Keratinocyte (primary cell): ENCODE measurements around the gene PIK3CG. TPM values are rescaled to one million over a fixed set of nuclear protein-coding genes. Genes with fewer than 3 reads are reported as not detected.
"Not testable (repeated sequence)": the region's sequence is repeated elsewhere in the genome, so short reads cannot be mapped to it uniquely, and the experiment has no call there.

ENCODE experiments used
- DNase-seq: peaks from one replicate; pipeline ENCODE4 v3.0.0-alpha.2; 2011; ENCODE audit warnings: low read depth, missing footprints, low spot score
- FAIRE-seq: peaks from 2 replicates; lab custom pipeline; 2011; peaks lifted over from hg19 to GRCh38; lab: Jason Lieb, UNC
- H2AFZ ChIP-seq: 2 replicates; pipeline ENCODE4 v1.6.0; 2012; ENCODE audit warnings: low read length, control low read depth, inconsistent platforms; ENCODE audit not compliant: control insufficient read depth
- H3K27ac ChIP-seq: 2 replicates; pipeline ENCODE4 v1.5.1; 2011; ENCODE audit warnings: low read length; ENCODE audit not compliant: control insufficient read depth, insufficient read depth
- H3K27me3 ChIP-seq: 3 replicates; pipeline ENCODE4 v1.6.0; 2011; ENCODE audit warnings: low read length; ENCODE audit not compliant: control insufficient read depth, insufficient read depth; ENCODE audit errors: extremely low read depth
- H3K36me3 ChIP-seq, 2 experiments: 2 replicates in 1 of 2; 3 replicates in 1 of 2; pipeline ENCODE4 v1.5.1; 2011; ENCODE audit warnings: low read length in 2 of 2, mild to moderate bottlenecking in 1 of 2; ENCODE audit not compliant: control insufficient read depth in 2 of 2, insufficient read depth in 2 of 2; ENCODE audit errors: extremely low read depth in 1 of 2
- H3K4me1 ChIP-seq: 3 replicates; pipeline ENCODE4 v1.5.1; 2011; ENCODE audit warnings: low read length; ENCODE audit not compliant: control insufficient read depth, insufficient read depth; ENCODE audit errors: extremely low read depth
- H3K4me2 ChIP-seq: 3 replicates; pipeline ENCODE4 v1.6.0; 2011; ENCODE audit warnings: low read depth, low read length; ENCODE audit not compliant: control insufficient read depth, insufficient read depth; ENCODE audit errors: extremely low read depth
- H3K4me3 ChIP-seq, 3 experiments: fragments of 200-600 bp in 1 of 3; sonication (generic) in 1 of 3; 2 replicates in 2 of 3; 3 replicates in 1 of 3; pipeline ENCODE4 v1.5.1; 2011 to 2016; ENCODE audit warnings: low read length in 3 of 3, mild to moderate bottlenecking in 3 of 3, control low read depth in 2 of 3, inconsistent platforms in 1 of 3, low read depth in 1 of 3, mixed read lengths in 1 of 3, mixed run types in 1 of 3, moderate library complexity in 1 of 3; ENCODE audit not compliant: control insufficient read depth in 2 of 3, insufficient read depth in 2 of 3; ENCODE audit errors: extremely low read depth in 1 of 3
- H3K79me2 ChIP-seq: 2 replicates; pipeline ENCODE4 v1.6.0; 2012; ENCODE audit warnings: low read length; ENCODE audit not compliant: control insufficient read depth, insufficient read depth
- H3K9ac ChIP-seq: 3 replicates; pipeline ENCODE4 v1.6.0; 2011; ENCODE audit warnings: low read length; ENCODE audit not compliant: control insufficient read depth, insufficient read depth; ENCODE audit errors: extremely low read depth
- H3K9me1 ChIP-seq: 3 replicates; pipeline ENCODE4 v1.6.0; 2011; ENCODE audit warnings: low read length; ENCODE audit not compliant: control insufficient read depth, insufficient read depth; ENCODE audit errors: extremely low read depth
- H3K9me3 ChIP-seq: 2 replicates; pipeline ENCODE4 v1.5.1; 2012; ENCODE audit warnings: low read depth, low read length; ENCODE audit not compliant: control insufficient read depth
- H4K20me1 ChIP-seq: 3 replicates; pipeline ENCODE4 v1.6.0; 2011; ENCODE audit warnings: low read length; ENCODE audit not compliant: control insufficient read depth, insufficient read depth; ENCODE audit errors: extremely low read depth
- CTCF ChIP-seq, 3 experiments: IDR thresholded peaks in 1 of 3; conservative IDR thresholded peaks in 1 of 3; optimal IDR thresholded peaks in 1 of 3; 2 replicates in 2 of 3; 3 replicates in 1 of 3; pipeline versions ENCODE3 to v1.5.1; 2011; ENCODE audit warnings: low read length in 3 of 3, mild to moderate bottlenecking in 3 of 3, moderate library complexity in 2 of 3, control low read depth in 1 of 3, inconsistent platforms in 1 of 3; ENCODE audit not compliant: insufficient read depth in 2 of 3; ENCODE audit errors: extremely low read depth in 1 of 3
- EZH2 ChIP-seq: IDR thresholded peaks from one replicate; pipeline ENCODE4 v1.6.1; 2012; ENCODE audit warnings: inconsistent platforms, mild to moderate bottlenecking, low read length, moderate library complexity
- dilution Hi-C: fragments of 300-500 bp; cut with MboI; formaldehyde crosslinking; loops from one replicate; pipeline ENCODE4 v1.7.0; 2020; ENCODE audit warnings: low sequenced_read_pairs; ENCODE audit not compliant: extremely low pct_ligation_motif_present
- polyA plus RNA-seq, 5 experiments: library from polyadenylated mRNA; depleted of rRNA in 3 of 5; stranded (reverse) in 3 of 5; stranded (forward) in 1 of 5; unstranded in 1 of 5; fragments of >200 nt; gene quantifications; 1 replicate in 1 of 5; 2 replicates in 3 of 5; 3 replicates in 1 of 5; pipeline versions ENCODE4 v1.2.1 to v1.2.3, GENCODE V29; 2011 to 2012; ENCODE audit warnings: missing spikeins in 2 of 5, low read depth in 1 of 5, low replicate concordance in 1 of 5

The PIK3CG gene
- polyA plus RNA-seq, 1 donor (not counting 4 experiments of a cell fraction or from before 2014, with no cell fraction given): not detected

GRCh38 chr7:106895246-106895864 is 30.3 kb downstream of the PIK3CG start:
- H3K79me2 ChIP-seq: no peaks in the 10 kb centered on the region
- H3K27me3 ChIP-seq: no peaks in the 10 kb centered on the region
- no peak overlapping the region for H3K27ac ChIP-seq
- H4K20me1 ChIP-seq: no peaks in the 10 kb centered on the region
- no peak for TF ChIP-seq CTCF (optimal IDR thresholded peaks at IDR 0.05 in 1 of 3, IDR thresholded peaks at IDR 0.05 in 1 of 3, conservative IDR thresholded peaks at IDR 0.05 in 1 of 3; ENCODE audit: extremely low read depth in 1 of 3, insufficient read depth in 2 of 3, low read length in 3 of 3)
- no peak for TF ChIP-seq EZH2
- dilution Hi-C loops: no loop called here
- no peak overlapping the region for H3K4me2 ChIP-seq
- no peak overlapping the region for H3K4me3 ChIP-seq
- H3K4me1 ChIP-seq: no peaks in the 10 kb centered on the region
- no peaks in the 10 kb centered on the region for H3K36me3 ChIP-seq
- no peak for FAIRE-seq
- H3K9me3 ChIP-seq: no peaks in the 10 kb centered on the region
- no peak for DNase-seq
- no peaks in the 10 kb centered on the region for H3K9me1 ChIP-seq
- H2AFZ ChIP-seq: no peak overlapping the region
- no peak overlapping the region for H3K9ac ChIP-seq

GRCh38 chr7:106896231-106896630 is 31.1 kb downstream of the PIK3CG start:
- FAIRE-seq: no peak
- no peaks in the 10 kb centered on the region for H3K9me1 ChIP-seq
- no peak overlapping the region for H3K9ac ChIP-seq
- H3K27me3 ChIP-seq: no peaks in the 10 kb centered on the region
- no peak overlapping the region for H3K4me2 ChIP-seq
- no peaks in the 10 kb centered on the region for H3K9me3 ChIP-seq
- no peak overlapping the region for H3K27ac ChIP-seq
- dilution Hi-C loops: no loop called here
- H3K79me2 ChIP-seq: no peaks in the 10 kb centered on the region
- TF ChIP-seq EZH2: no peak
- TF ChIP-seq CTCF (optimal IDR thresholded peaks at IDR 0.05 in 1 of 3, IDR thresholded peaks at IDR 0.05 in 1 of 3, conservative IDR thresholded peaks at IDR 0.05 in 1 of 3; ENCODE audit: extremely low read depth in 1 of 3, insufficient read depth in 2 of 3, low read length in 3 of 3): no peak
- H3K4me3 ChIP-seq: no peak overlapping the region
- H4K20me1 ChIP-seq: no peaks in the 10 kb centered on the region
- H2AFZ ChIP-seq: no peak overlapping the region
- no peaks in the 10 kb centered on the region for H3K4me1 ChIP-seq
- no peak for DNase-seq
- H3K36me3 ChIP-seq: no peaks in the 10 kb centered on the region

GRCh38 chr7:106897553-106897952 is 32.5 kb downstream of the PIK3CG start:
- FAIRE-seq, DNase-seq, H3K9ac ChIP-seq, H3K36me3 ChIP-seq, H3K27me3 ChIP-seq, H3K4me3 ChIP-seq, H3K4me2 ChIP-seq, H3K4me1 ChIP-seq, H2AFZ ChIP-seq, H3K27ac ChIP-seq, H3K9me3 ChIP-seq, H4K20me1 ChIP-seq, dilution Hi-C loops, H3K9me1 ChIP-seq, H3K79me2 ChIP-seq: not testable (repeated sequence)

- H3K27ac ChIP-seq, DNase-seq, H3K79me2 ChIP-seq, H3K9me1 ChIP-seq, H3K4me3 ChIP-seq, H3K36me3 ChIP-seq, H3K4me1 ChIP-seq, H3K9me3 ChIP-seq, H2AFZ ChIP-seq, FAIRE-seq, H3K27me3 ChIP-seq, dilution Hi-C loops, H3K4me2 ChIP-seq, H3K9ac ChIP-seq, H4K20me1 ChIP-seq: not testable (repeated sequence)
These were observed 33.9 kb downstream of the PIK3CG start for GRCh38 chr7:106898967-106899366.
